ENCODE results near the gene COQ4.

Gene COQ4

DNA sequence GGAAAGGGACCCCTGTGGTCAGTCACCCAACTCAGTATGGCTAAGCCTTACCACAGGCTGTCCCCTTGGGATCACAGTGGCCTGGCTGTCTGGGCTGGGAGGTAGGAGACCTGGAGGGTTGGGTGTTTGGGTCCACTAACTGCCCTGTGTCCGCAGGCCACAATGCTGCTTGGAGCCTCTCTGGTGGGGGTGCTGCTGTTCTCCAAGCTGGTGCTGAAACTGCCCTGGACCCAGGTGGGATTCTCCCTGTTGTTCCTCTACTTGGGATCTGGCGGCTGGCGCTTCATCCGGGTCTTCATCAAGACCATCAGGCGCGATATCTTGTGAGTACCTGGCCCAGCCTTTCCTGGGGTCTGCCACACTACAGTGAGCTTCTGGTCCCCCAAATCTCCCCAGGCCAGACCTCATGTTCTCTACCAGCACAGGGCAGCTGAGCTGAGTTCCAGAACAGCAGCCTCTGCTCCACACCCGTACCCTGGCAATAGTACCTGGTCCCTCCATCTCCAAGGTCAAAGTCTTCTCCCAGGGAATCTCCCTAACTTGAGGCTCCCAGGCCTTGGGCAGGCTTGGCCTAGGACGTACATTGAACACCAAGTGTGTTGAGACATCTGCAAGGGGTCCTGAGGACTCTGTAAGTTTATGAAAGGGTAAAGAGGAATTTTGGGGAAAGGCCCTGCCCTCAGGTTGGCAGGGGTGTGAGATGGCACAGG is 20.5 kb downstream of the COQ4 start:
- TF ChIP-seq, protein P1, sequence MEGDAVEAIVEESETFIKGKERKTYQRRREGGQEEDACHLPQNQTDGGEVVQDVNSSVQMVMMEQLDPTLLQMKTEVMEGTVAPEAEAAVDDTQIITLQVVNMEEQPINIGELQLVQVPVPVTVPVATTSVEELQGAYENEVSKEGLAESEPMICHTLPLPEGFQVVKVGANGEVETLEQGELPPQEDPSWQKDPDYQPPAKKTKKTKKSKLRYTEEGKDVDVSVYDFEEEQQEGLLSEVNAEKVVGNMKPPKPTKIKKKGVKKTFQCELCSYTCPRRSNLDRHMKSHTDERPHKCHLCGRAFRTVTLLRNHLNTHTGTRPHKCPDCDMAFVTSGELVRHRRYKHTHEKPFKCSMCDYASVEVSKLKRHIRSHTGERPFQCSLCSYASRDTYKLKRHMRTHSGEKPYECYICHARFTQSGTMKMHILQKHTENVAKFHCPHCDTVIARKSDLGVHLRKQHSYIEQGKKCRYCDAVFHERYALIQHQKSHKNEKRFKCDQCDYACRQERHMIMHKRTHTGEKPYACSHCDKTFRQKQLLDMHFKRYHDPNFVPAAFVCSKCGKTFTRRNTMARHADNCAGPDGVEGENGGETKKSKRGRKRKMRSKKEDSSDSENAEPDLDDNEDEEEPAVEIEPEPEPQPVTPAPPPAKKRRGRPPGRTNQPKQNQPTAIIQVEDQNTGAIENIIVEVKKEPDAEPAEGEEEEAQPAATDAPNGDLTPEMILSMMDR (IDR thresholded peaks at IDR 0.05) = no peak
- H3K27ac ChIP-seq = no peak overlapping the region

DNA sequence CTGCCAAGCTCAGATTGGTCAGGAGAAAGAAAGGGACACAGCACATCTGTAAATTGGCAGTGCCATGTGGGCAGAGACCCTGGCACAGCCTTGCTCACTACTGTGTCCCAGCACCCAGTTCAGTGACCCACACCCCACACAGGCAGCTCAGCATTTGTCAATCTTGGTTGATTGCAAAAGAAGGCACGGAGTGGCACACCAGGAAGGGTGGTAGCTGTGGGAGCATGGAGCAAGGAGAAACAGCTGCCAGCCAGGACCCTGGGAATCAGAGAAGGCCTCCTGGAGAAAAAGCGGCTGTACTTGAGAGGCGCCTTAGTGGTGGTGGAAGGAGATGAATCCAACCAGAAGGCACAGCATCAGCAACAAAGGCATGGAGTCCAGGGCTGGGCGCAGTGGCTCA is 21.2 kb downstream of the COQ4 start:
- no peak for DNase-seq (ENCODE audit: low spot score)
- TF ChIP-seq, protein P1 (IDR thresholded peaks at IDR 0.05) = no peak
- no peak overlapping the region for H3K27ac ChIP-seq
- no peak overlapping the region for H3K4me3 ChIP-seq

More for the DNA sequence above, 20.5 kb downstream of the COQ4 start:
- H3K4me3 ChIP-seq = no peak overlapping the region
- DNase-seq (ENCODE audit: low spot score) = no peak

DNA sequence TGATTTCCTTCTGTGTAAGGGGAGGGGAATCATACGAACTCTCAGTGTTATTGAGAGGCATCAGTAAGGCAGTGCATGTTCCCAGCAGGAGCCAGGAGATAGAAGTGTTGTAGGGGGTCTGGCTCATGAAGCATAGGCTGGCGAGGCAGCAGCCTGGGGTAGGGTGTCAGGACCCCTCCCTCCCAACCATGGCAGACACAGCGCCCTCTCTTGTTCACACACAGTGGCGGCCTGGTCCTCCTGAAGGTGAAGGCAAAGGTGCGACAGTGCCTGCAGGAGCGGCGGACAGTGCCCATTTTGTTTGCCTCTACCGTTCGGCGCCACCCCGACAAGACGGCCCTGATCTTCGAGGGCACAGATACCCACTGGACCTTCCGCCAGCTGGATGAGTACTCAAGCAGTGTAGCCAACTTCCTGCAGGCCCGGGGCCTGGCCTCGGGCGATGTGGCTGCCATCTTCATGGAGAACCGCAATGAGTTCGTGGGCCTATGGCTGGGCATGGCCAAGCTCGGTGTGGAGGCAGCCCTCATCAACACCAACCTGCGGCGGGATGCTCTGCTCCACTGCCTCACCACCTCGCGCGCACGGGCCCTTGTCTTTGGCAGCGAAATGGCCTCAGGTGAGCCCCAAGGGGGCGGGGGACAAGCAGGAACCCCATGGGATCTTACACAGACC is 22.4 kb downstream of the COQ4 start:
- Histone ChIP-seq H3K27ac (no peak overlapping the region), H3K4me3 (no peak overlapping the region)
- DNase-seq (ENCODE audit: low spot score) = no peak
- TF ChIP-seq, protein P1 (IDR thresholded peaks at IDR 0.05) = no peak

DNA sequence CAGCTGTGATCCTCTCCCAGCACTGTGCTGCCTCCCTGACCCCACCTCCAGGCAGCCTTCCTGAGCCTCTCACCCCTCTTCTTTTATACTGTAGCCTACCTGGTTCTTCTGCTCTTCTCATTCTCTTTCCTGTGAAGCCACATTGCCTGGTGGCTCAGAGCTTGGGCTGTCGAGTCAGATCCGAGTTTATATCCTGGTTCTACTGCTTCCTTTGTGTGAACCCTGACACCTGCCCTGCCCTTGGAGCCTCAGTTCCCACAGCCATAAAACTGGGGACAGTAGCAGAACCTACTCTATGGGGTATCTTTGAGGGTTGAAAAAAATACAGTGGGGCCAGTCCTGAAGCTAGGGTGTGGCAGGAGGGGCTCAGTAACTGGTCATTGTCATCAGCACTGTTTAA is 26.5 kb downstream of the COQ4 start:
- Histone ChIP-seq H3K4me3 (no peak overlapping the region), H3K27ac (no peak overlapping the region)
- TF ChIP-seq, protein P1 (IDR thresholded peaks at IDR 0.05) = no peak
- DNase-seq (ENCODE audit: low spot score) = no peak

DNA sequence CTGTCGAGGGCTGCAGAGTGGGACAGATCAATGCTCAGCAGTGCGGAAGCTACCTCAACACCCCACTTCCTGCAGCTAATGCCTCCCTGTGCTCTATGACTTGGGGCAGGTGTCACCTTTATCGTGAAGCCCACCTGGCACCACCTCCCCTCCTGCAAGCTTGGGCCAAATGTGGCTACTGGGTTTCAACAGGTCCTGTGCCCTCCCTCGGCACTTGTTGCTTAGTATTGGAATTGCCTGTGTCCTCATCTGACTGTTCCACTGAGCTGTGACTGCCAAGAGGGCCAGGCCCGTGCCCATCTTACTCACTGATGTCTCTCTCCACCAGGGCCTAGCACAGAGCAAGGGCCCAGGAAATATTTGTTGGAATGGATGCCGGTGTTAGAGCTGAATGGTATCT is 27.1 kb downstream of the COQ4 start:
- H3K27ac ChIP-seq = no peak overlapping the region
- TF ChIP-seq, protein P1 (IDR thresholded peaks at IDR 0.05) = no peak

DNA sequence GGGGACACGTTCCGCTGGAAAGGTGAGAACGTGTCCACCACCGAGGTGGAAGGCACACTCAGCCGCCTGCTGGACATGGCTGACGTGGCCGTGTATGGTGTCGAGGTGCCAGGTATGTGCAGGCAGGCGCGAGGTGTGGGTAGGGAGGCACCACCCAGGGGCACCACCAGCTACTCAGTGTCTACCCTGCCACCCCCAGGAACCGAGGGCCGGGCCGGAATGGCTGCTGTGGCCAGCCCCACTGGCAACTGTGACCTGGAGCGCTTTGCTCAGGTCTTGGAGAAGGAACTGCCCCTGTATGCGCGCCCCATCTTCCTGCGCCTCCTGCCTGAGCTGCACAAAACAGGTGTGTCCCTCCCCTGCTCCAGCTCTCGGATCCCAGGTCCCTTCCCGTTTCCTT is 32.8 kb downstream of the COQ4 start:
- TF ChIP-seq, protein P1 (IDR thresholded peaks at IDR 0.05) = no peak
- Histone ChIP-seq H3K4me3 (no peak overlapping the region), H3K27ac (no peak overlapping the region)
- no peak for DNase-seq (ENCODE audit: low spot score)

More for the DNA sequence above, 27.1 kb downstream of the COQ4 start:
- H3K4me3 ChIP-seq = no peak overlapping the region
- DNase-seq (ENCODE audit: low spot score) = no peak

DNA sequence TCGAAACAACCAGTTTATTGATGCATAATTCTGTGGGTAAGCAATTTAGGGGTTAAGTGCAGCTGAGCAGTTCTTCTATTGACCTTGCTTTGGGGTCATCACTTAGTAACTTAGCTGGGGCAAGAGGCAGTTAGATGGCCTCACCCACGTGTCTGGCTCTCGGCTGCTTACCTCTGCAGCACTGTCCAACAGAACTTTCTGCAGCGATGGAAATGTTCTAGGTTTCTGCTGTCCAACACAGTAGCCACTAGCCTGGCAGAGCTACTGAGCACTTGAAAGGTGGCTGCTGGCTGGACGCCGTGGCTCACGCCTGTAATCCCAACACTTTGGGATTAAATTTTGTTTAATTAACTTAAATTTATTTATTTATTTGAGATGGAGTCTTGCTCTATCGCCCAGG is 35.5 kb downstream of the COQ4 start:
- Histone ChIP-seq H3K4me3 (no peak overlapping the region), H3K27ac (no peak overlapping the region)
- no peak for DNase-seq (ENCODE audit: low spot score)
- TF ChIP-seq, protein P1 (IDR thresholded peaks at IDR 0.05) = no peak
